Adrenal gland (tissue), 12 donors: ENCODE data around the gene CHMP1B. TPM values are rescaled to one million over a fixed set of nuclear protein-coding genes. Genes with fewer than 3 reads are reported as not detected.

Experiments used
- DNase-seq, 7 donors: peaks; one replicate each; pipeline ENCODE4 v3.0.0-alpha.2; 2019 to 2020
- H3K27ac ChIP-seq, 5 donors: fragments of 200-600 bp; sonication (generic) in 4 of 5; 1 replicate in 3 of 5; 2 replicates in 2 of 5; pipeline versions ENCODE4 v1.5.1 to v1.8.0; 2016 to 2020; ENCODE audit warnings: mild to moderate bottlenecking in 1 of 5
- H3K27me3 ChIP-seq: fragments of 200-600 bp; 2 replicates; pipeline ENCODE4 v1.8.0; 2021
- H3K36me3 ChIP-seq, 2 donors: fragments of 200-600 bp; replicated peaks in 1 of 2; 1 replicate in 1 of 2; 2 replicates in 1 of 2; pipeline versions ENCODE4 v1.5.1 to v1.8.0; 2018 to 2022
- H3K4me1 ChIP-seq, 2 donors: fragments of 200-600 bp; replicated peaks in 1 of 2; 1 replicate in 1 of 2; 2 replicates in 1 of 2; pipeline versions ENCODE4 v1.5.1 to v1.8.0; 2018 to 2021
- H3K4me3 ChIP-seq, 4 donors: fragments of 200-600 bp; sonication (generic) in 3 of 4; one replicate each; pipeline ENCODE4 v1.5.1; 2016 to 2018
- H3K9me3 ChIP-seq, 3 donors: fragments of 200-600 bp; sonication (generic) in 1 of 3; replicated peaks in 1 of 3; 1 replicate in 2 of 3; 2 replicates in 1 of 3; pipeline versions ENCODE4 v1.5.1 to v1.8.0; 2016 to 2021
- POLR2A ChIP-seq, 2 donors: fragments of 450-650 bp; IDR thresholded peaks; one replicate each; pipeline ENCODE4 v1.6.1; 2017; ENCODE audit warnings: antibody characterized with exemption in 2 of 2, mild to moderate bottlenecking in 2 of 2, moderate library complexity in 1 of 2
- WGBS, 4 donors: extraction: QIAGEN DNeasy Blood & Tissue Kit in 2 of 4; methylation state at CpG; one replicate each; pipeline versions ENCODE4 v1.1.5 to v1.1.7; 2013 to 2017; 5-methylcytosine and 5-hydroxymethylcytosine counted together
- intact Hi-C, 2 donors: fragments of 100-400 bp; cut with DNase I; formaldehyde crosslinking; loops; one replicate each; pipeline versions ENCODE4 v1.14.1 to v1.15.0; 2022 to 2023
- polyA plus RNA-seq, 3 donors: library from polyadenylated mRNA; stranded (reverse); fragments of 200-250 nt in 2 of 3; fragments of 350-450 nt in 1 of 3; fragmentation: Illumina TruSeq in 1 of 3; extraction: RNeasy Lipid Tissue Mini Kit (QIAGEN cat#74804) in 1 of 3; gene quantifications; one replicate each; pipeline ENCODE4 v1.2.3, GENCODE V29; 2013 to 2014
- total RNA-seq, 9 donors: library from RNA; depleted of rRNA in 4 of 9; stranded (reverse); fragments of >200 nt in 4 of 9; fragments of 120-200 nt in 1 of 9; fragmentation: NEBNext Ultra II Directional in 1 of 9; extraction: Animal tissue kit (Norgen Biotek cat#: 25700) in 1 of 9; gene quantifications; one replicate each; pipeline versions ENCODE4 v1.1.0 to v1.2.4, GENCODE V29; 2013 to 2023
- TF ChIP-seq, protein P1 (sequence below), 6 experiments: fragments of 450-650 bp in 4 of 6; fragments of 200-600 bp in 2 of 6; sonication (generic) in 1 of 6; IDR thresholded peaks; 1 replicate in 5 of 6; 2 replicates in 1 of 6; pipeline versions ENCODE4 v1.5.1 to v1.8.0; 2016 to 2021; ENCODE audit warnings: antibody characterized with exemption in 6 of 6, mild to moderate bottlenecking in 2 of 6, moderate library complexity in 1 of 6
- donor health status: healthy with polysubstance abuse.
- donor health status: Bipolar disorder and iron deficiency.
- donor health status: DM: yes; HTN: yes; CAD: no.
- donor health status: DM: no; HTN: no; CAD: no.
- donor health status: DM: no; HTN: no; CAD: no.
- donor health status: DM: yes; HTN: yes; CAD: no.

The CHMP1B gene
- total and polyA plus RNA-seq, 12 donors: 17.5 to 52.6 (median 41.5) TPM

- Histone ChIP-seq H3K27ac (no peak overlapping the region), H3K9me3 (no peaks in the 10 kb centered on the region), H3K36me3 (no peaks in the 10 kb centered on the region), H3K4me1 (no peaks in the 10 kb centered on the region), H3K4me3 (no peak overlapping the region), H3K27me3 (no peaks in the 10 kb centered on the region)
- intact Hi-C loops: loop anchor here in 1 of 2 donors (10.0 kb wide), 1 partner anchor 138 kb away; no protein-coding TSS in a partner anchor
- 36 to 52% (median 45%) methylated on average over 7 to 13 of the region's 13 CpGs for WGBS, 4 donors
- peak in 6 of 7 donors; percentile 45 to 58 (median 54) for DNase-seq
- TF ChIP-seq, protein P1, sequence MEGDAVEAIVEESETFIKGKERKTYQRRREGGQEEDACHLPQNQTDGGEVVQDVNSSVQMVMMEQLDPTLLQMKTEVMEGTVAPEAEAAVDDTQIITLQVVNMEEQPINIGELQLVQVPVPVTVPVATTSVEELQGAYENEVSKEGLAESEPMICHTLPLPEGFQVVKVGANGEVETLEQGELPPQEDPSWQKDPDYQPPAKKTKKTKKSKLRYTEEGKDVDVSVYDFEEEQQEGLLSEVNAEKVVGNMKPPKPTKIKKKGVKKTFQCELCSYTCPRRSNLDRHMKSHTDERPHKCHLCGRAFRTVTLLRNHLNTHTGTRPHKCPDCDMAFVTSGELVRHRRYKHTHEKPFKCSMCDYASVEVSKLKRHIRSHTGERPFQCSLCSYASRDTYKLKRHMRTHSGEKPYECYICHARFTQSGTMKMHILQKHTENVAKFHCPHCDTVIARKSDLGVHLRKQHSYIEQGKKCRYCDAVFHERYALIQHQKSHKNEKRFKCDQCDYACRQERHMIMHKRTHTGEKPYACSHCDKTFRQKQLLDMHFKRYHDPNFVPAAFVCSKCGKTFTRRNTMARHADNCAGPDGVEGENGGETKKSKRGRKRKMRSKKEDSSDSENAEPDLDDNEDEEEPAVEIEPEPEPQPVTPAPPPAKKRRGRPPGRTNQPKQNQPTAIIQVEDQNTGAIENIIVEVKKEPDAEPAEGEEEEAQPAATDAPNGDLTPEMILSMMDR (IDR thresholded peaks at IDR 0.05): peak; percentile 14 to 62 (median 48)
- TF ChIP-seq POLR2A (IDR thresholded peaks at IDR 0.05): no peak
Observed at GRCh38 chr18:11872479-11873136, 21.4 kb downstream of the CHMP1B start.

- 77 to 99% (median 80%) methylated on average over 9 to 15 of the region's 15 CpGs for WGBS, 4 donors
- TF ChIP-seq, protein P1 (IDR thresholded peaks at IDR 0.05): no peak
- no peak overlapping the region for H3K4me3 ChIP-seq
- no peak overlapping the region for H3K27ac ChIP-seq
- no peaks in the 10 kb centered on the region for H3K4me1 ChIP-seq
- DNase-seq: no peak
- H3K9me3 ChIP-seq: no peaks in the 10 kb centered on the region
- intact Hi-C loops: loop anchor here in 1 of 2 donors (10.0 kb wide), 1 partner anchor 139 kb away; no protein-coding TSS in a partner anchor
- H3K27me3 ChIP-seq: no peaks in the 10 kb centered on the region
- no peaks in the 10 kb centered on the region for H3K36me3 ChIP-seq
Observed at GRCh38 chr18:11873670-11874340, 22.6 kb downstream of the CHMP1B start.

DNA sequence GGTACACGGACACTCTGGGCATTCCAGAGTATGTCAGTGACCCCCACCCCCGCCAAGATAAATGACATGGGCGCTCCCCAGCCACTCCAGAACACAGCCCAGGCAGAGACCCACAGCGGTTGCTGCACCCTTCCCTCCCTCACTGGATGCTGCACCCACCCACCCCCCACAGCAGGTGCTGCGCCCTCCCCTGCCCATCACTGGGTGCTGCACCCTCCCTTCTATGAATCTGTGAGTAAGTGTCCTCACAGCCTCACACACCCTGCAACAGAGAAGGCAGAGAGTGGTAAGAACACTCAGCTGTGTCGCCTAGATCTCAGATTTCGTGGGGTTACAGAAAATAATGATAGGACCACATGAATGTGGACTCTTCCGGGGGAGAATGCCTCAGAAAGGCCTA is 23.5 kb downstream of the CHMP1B start:
- WGBS, 4 donors: 81 to 88% (median 82%) methylated on average over 3 to 8 of the region's 8 CpGs
- intact Hi-C loops: loop anchor here in 1 of 2 donors (10.0 kb wide), 1 partner anchor 140 kb away; no protein-coding TSS in a partner anchor
- Histone ChIP-seq H3K4me3 (no peak overlapping the region), H3K4me1 (no peaks in the 10 kb centered on the region), H3K27me3 (no peaks in the 10 kb centered on the region), H3K36me3 (no peaks in the 10 kb centered on the region), H3K27ac (no peak overlapping the region), H3K9me3 (no peaks in the 10 kb centered on the region)
- no peak for DNase-seq
- TF ChIP-seq POLR2A (IDR thresholded peaks at IDR 0.05): no peak
- TF ChIP-seq, protein P1 (IDR thresholded peaks at IDR 0.05): no peak

- no peaks in the 10 kb centered on the region for H3K9me3 ChIP-seq
- no peaks in the 10 kb centered on the region for H3K4me1 ChIP-seq
- no peak overlapping the region for H3K27ac ChIP-seq
- no peaks in the 10 kb centered on the region for H3K36me3 ChIP-seq
- intact Hi-C loops: loop anchor here in 1 of 2 donors (10.0 kb wide), 1 partner anchor 143 kb away; no protein-coding TSS in a partner anchor
- no peaks in the 10 kb centered on the region for H3K27me3 ChIP-seq
- H3K4me3 ChIP-seq: no peak overlapping the region
- DNase-seq: no peak
- TF ChIP-seq, protein P1 (IDR thresholded peaks at IDR 0.05): no peak
- no peak for TF ChIP-seq POLR2A (IDR thresholded peaks at IDR 0.05)
- WGBS, 4 donors: 92 to 96% (median 94%) methylated on average over 10 of the region's 10 CpGs
Observed at GRCh38 chr18:11877497-11878135, 26.4 kb downstream of the CHMP1B start.
